ENCODE results near the gene HMMR.

DNA sequence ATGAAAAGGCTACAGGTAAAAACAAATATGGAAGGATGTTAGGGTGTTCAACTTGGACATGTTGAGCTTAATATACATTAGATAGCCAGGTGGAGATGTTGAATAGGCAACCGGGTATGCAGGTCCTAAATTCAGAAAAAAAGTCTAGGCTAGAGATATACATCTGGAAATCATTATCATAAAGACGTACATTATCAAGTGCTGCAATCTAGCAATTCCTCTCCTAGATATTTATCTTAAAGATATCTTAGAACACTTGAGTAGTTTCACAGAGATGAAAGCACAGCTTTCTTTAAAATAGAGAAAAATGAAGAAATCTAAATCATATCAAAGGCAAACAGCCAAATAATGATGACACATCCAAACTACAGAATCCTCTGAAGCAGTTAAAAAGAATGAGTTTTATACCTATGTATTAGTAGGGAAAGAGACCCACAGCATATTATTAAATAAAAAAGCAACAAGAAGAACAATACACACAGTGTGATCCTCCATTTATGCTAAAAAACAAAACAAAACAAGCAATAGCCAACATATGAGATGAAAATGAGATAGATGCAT lies 4.3 kb upstream of the HMMR start:
- TF ChIP-seq EP300 (IDR thresholded peaks at IDR 0.05) (no peak), POLR2A (IDR thresholded peaks at IDR 0.05) (no peak)
- TF ChIP-seq, protein P1, sequence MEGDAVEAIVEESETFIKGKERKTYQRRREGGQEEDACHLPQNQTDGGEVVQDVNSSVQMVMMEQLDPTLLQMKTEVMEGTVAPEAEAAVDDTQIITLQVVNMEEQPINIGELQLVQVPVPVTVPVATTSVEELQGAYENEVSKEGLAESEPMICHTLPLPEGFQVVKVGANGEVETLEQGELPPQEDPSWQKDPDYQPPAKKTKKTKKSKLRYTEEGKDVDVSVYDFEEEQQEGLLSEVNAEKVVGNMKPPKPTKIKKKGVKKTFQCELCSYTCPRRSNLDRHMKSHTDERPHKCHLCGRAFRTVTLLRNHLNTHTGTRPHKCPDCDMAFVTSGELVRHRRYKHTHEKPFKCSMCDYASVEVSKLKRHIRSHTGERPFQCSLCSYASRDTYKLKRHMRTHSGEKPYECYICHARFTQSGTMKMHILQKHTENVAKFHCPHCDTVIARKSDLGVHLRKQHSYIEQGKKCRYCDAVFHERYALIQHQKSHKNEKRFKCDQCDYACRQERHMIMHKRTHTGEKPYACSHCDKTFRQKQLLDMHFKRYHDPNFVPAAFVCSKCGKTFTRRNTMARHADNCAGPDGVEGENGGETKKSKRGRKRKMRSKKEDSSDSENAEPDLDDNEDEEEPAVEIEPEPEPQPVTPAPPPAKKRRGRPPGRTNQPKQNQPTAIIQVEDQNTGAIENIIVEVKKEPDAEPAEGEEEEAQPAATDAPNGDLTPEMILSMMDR (IDR thresholded peaks at IDR 0.05) = no peak
